GM21723 (cell line): Measurements from ENCODE around the gene DOLPP1.

Experiments used
- ATAC-seq: cut with Tn5 transposase; IDR thresholded peaks from one replicate; pipeline ENCODE4 v1.9.1; 2021; ENCODE audit warnings: mild to moderate bottlenecking, moderate library complexity; ENCODE audit not compliant: unreplicated experiment

Gene DOLPP1

GRCh38 chr9:129063061-129063460, 17.9 kb upstream of the DOLPP1 start:
- ATAC-seq = no peak

DNA sequence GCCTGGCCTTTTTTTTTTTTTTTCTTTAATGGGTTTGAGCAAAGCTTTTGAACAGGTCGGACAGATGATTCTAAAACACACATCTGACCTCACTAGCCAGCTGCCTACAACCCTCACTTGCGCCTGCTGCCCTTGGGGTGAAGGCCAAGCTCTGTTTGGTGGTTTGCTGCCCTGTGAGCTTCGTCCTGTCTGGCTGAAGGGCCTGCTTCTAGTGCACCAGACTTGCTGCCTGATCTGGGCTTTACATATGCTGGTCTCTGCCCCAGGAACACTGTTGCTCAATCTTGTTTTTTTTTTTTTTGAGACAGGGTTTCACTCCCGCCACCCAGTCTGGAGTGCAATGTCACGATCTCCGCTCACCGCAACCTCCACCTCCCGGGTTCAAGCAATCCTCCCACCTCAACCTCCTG, 16.4 kb upstream of the DOLPP1 start:
- no peak for ATAC-seq

- no peak for ATAC-seq
Observed at GRCh38 chr9:129068110-129068509, 12.8 kb upstream of the DOLPP1 start.

DNA sequence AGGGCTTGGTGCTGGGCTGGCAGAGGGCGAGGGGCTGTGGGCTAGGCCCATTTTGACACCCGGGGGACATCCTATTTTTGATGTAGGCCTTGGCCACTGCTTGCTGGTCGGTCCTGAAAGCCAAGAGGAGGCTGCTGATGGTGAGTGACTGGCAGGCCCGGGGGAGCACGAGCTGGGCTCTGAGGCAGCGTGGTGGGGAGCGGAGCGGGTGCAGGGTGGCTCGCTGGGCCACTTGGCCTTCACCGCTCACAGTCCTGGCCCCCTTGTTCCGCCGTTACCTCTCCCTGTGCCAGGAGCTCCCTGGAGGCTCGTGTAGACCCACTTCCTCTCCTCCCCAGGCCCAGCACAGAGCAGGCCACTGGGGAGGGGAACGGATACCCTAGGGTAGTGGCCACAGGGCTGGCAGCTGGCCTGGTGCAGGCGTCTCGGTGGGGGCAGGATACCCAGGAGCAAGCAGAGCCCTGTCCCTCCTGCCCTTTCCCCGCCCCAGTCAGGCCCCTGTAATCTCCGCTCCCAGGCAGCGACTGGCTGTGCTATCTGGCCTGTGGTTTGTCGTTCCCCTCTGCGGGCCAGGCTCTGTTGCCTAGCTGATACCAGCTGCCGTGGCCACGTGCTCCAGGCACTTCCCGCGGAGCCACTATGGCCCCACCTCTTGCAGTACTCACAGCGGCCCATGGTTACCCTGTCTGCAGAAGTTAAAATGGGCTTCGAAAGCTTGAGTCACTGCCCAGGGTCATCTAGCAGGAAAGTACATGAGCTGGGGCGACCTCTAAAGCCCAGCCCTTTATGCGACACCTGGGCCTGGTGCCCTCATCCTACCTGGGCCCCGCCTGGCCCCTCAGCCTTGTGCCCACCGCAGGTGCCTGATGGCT, 11.7 kb upstream of the DOLPP1 start:
- ATAC-seq = no peak

DNA sequence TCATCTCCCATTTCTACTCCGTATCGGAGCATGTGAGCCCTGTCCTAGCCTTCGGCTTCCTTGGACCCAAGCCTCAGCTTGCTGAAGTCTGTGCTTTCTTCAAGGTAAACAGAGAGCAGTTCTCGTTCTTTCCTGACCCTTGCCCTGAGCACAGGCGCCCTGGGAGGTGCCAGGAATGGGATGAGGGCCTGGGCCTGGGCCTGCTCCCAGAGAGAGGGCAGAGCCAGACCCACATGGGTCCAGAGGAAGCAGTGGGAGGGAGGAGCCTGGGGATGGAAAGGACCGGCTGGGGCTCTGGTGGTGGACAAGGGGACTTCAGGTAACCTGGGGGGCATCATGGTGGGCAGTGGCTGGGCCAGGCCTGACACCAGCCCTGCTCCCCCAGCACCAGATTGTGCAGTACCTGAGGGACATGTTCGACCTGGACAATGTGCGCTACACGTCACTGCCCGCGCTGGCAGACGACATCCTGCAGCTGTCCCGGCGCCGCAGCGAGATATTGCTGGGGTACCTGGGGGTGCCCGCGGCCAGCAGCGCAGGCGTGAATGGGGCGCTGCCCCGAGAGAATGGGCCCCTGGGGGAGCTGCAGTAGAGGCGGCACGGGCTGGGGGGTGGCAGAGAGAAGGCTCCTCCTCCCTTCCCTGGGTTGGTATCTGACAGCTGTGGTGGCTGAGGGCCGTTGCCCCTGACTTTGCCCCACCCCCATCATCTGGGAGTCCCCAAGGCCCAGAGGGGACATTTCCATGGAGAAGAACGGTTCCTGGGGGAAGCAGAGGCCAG, 10.9 kb upstream of the DOLPP1 start:
- ATAC-seq = no peak

- no peak for ATAC-seq
Observed at GRCh38 chr9:129070696-129071525, 10.0 kb upstream of the DOLPP1 start.

DNA sequence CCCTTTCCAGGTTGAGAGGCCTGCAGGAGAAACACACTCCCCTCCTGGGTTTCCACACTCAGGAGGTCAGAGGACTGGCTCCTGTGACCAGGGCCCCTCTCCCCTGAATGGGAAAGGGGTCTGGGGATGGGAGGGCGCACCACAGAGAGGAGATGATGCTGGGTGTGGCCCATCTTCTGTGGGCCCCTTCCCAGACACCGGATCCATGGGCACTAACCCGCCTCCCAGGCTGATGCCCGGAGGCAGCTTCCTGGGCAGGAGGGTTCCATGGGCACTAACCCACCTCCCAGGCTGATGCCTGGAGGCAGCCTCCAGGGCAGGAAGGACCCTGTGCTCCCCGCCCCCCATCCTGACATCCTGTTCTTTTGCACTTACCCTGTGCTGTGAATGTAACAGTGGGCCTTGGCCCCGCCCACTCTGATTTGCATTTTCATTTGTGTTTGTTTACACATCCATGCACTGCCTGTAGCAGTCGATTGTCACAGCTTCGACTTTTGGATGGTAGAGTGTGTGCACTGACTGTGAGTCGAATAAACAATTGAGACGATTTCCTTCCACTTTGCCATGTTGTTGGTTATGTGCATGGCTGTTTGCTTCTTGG, 9.3 kb upstream of the DOLPP1 start:
- ATAC-seq = no peak

GRCh38 chr9:129072171-129072570, 8.7 kb upstream of the DOLPP1 start:
- ATAC-seq = no peak

DNA sequence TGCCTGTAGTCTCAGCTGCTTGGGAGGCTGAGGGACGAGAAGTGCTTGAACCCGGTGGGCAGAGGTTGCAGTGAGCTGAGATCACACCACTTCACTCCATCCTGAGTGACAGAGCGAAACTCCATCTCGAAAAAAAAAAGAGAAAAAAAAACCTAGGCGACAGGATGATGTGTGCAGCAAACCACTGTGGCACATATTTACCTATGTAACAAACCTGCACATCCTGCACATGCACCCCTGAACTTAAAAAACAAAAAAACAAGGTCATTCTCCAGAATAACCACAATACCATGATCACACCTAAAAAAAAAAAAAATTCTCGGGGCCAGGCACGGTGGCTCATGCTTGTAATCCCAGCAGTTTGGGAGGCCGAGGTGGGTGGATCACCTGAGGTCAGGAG, 7.5 kb upstream of the DOLPP1 start:
- ATAC-seq = no peak

DNA sequence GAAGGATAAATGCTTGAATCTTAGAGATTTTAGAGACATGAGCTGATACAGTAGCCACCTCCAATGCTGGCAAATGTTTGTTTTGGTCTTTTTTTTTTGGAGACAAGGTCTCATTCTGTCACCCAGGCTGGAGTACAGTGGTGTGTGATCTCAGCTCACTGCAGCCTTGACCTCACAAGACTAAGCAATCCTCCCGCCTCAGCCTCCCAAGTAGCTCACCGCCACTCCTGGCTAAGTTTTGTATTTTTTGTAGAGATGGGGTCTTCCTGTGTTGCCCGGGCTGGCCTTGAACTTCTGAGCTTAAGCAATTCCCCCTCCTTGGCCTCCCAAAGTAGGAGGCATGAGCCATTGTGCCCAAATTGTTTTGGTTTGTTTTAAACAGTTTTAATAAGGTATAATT, 6.8 kb upstream of the DOLPP1 start:
- ATAC-seq = no peak

GRCh38 chr9:129075996-129076639, 4.8 kb upstream of the DOLPP1 start:
- no peak for ATAC-seq

DNA sequence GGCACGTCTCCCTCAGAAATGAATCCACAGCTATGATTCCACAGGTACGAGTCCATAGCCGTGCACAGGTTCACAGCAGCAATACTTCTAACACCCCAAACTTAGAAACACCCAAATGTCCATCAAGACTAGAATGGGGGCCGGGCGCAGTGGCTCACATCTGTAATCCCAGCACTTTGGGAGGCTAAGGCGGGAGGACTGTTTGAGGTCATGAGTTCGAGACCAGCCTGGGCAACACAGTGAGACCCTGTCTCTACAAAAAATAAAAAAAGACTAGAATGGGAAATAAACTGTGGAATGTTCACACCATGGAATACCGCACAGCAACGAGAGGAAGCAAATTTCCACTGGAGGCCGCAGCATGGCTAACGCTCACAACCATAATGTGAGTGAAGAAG, 4.3 kb upstream of the DOLPP1 start:
- no peak for ATAC-seq

- ATAC-seq = no peak
Observed at GRCh38 chr9:129077236-129077635, 3.7 kb upstream of the DOLPP1 start.

DNA sequence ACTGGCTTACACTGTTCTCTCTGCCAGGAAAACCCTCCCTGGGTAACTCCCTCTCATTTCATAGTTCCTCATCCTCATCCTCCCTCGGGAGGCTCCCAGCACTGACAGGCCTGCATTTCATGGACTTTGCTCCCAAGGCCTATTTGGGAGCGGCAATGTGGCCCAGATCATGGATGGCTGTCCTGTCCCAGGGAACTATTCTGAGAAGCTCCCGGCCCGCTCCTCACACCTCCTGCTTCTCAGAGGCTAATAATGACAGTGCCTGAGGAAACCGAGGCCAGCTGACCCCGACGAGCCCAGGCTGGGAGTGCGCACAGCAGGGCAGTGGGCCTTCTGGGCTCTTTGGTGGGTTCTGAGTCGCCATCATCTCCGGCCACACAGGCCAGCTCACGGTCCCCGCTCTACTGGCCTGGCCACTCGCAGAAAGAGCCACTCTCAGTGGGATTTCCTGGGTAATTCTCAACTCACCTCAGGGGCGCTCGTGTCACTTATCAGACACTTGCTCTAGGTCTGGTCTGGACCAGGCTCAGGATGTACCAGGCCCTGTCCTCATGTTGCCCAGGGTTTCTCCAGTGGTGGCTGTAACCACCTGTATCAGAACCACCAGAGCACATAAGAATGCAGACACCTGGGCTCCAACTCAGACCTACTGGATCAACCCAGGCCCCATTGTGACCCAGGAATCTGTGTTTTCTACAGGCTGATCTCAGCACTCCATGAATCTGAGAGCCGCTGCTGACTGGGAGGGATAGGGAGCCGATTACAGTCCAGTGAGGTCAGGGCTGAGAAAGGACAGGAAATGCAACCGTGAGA, 2.0 kb upstream of the DOLPP1 start:
- ATAC-seq = no peak

- no peak for ATAC-seq
Observed at GRCh38 chr9:129079829-129080228, 1.1 kb upstream of the DOLPP1 start.

DNA sequence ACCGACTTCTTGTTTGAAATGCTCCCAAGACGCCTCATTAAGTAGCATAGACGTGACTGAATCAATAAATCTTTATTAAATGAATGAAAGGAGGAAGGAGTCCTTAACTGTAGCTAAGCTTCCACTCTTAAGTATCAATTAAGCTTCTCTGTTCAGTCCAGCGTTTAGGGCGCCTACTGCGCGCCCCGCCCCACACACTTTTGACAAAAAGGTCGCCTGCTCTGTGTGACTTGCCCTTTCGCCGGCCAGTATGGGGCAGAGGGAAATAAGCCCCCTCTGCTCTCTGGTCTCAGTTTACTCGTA, 662 bp upstream of the DOLPP1 start:
- ATAC-seq = no peak

- ATAC-seq = peak; percentile 1
Observed at GRCh38 chr9:129081388-129081904, 535 bp downstream of the DOLPP1 start.

DNA sequence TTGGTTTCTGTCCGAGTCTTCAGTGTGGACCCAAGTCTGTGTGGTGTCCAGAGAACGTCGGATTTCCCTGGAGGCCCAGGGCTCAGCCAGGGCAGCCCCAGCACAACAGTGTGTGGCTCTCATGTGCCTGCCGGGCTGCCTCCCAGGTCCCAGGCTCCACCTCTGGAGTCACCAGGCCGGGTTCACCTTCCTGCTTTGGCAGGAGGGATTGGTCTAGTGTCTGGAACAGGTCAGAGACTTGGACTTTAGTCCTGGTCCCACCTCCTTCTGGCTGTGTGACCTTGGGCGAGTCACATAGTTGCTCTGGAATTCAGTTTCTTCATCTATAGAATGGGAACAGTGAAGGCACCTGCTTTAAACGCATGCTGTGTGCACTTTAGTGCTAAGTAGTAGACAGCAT, 3.2 kb downstream of the DOLPP1 start:
- no peak for ATAC-seq

DNA sequence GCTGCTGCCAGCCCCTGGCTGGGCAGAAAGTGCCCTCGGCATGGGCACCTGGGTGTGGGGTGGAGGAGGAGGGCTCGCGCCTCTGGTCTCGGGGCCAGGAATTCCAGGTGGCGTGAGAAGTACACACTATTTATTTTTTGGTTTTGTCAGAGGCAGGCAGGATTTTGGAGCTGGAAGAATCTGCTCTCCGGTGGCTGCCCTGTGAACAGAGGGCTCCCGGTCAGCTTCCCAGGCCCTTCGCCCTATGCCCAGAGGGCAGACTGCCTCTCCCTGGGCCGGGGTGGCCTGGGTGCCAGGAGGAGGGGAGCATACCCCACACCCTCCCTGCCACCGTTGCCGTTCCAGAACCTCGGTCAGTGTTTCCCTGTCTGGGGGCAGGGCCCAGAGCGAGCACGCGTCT, 8.3 kb downstream of the DOLPP1 start:
- no peak for ATAC-seq
